B cell (primary cell): ENCODE results near the gene ATP11A. TPM values are rescaled to one million over a fixed set of nuclear protein-coding genes. Genes with fewer than 3 reads are reported as not detected.

Source experiments
- ATAC-seq: fragments of 200-7000 bp; cut with Tn5 transposase; one replicate; pipeline ENCODE4 v1.10.0; 2021; ENCODE audit warnings: low read depth, mild to moderate bottlenecking, moderate number of reproducible peaks, moderate library complexity
- CTCF ChIA-PET: fragments of 350-600 bp; sonication (Branson Sonifier 250); formaldehyde crosslinking; loops from one replicate; lab custom pipeline; 2021; ENCODE audit warnings: antibody characterized with exemption, inconsistent platforms; lab: Charles Lee
- POLR2A ChIA-PET: fragments of 350-600 bp; sonication (Branson Sonifier 250); formaldehyde crosslinking; loops from one replicate; lab custom pipeline; 2021; ENCODE audit warnings: antibody characterized with exemption; lab: Charles Lee
- DNase-seq: peaks from one replicate; pipeline ENCODE4 v3.0.0; 2013
- H2AFZ ChIP-seq: 2 replicates; pipeline ENCODE4 v1.6.1; 2012; ENCODE audit warnings: mild to moderate bottlenecking, low read depth, low read length; ENCODE audit not compliant: insufficient read depth, poor library complexity, severe bottlenecking
- H3K27ac ChIP-seq, 2 donors: 1 replicate in 1 of 2; 2 replicates in 1 of 2; pipeline ENCODE4 v1.5.1; 2012 to 2013; ENCODE audit warnings: low read length in 2 of 2, mild to moderate bottlenecking in 2 of 2, moderate library complexity in 1 of 2
- H3K27me3 ChIP-seq, 4 experiments: fragments of 200-600 bp in 1 of 4; sonication (generic) in 1 of 4; replicated peaks in 1 of 4; 1 replicate in 2 of 4; 2 replicates in 2 of 4; pipeline versions ENCODE4 v1.6.1 to v1.7.0; 2013 to 2016; ENCODE audit warnings: low read length in 3 of 4, mild to moderate bottlenecking in 2 of 4, mixed read lengths in 1 of 4, moderate library complexity in 1 of 4; ENCODE audit not compliant: insufficient read depth in 4 of 4, control insufficient read depth in 3 of 4; ENCODE audit errors: control extremely low read depth in 1 of 4
- H3K36me3 ChIP-seq, 2 experiments: replicated peaks in 1 of 2; 1 replicate in 1 of 2; 2 replicates in 1 of 2; pipeline versions ENCODE4 v1.6.1 to v1.7.1; 2013; ENCODE audit warnings: low read length in 1 of 2; ENCODE audit not compliant: insufficient read depth in 2 of 2, control insufficient read depth in 1 of 2; ENCODE audit errors: control extremely low read depth in 1 of 2, extremely low read depth in 1 of 2
- H3K4me1 ChIP-seq, 2 donors: fragments of 200-600 bp in 1 of 2; sonication (generic) in 1 of 2; 1 replicate in 1 of 2; 2 replicates in 1 of 2; pipeline versions ENCODE4 v1.5.1 to v1.6.1; 2013 to 2017; ENCODE audit warnings: low read length in 2 of 2; ENCODE audit not compliant: control insufficient read depth in 2 of 2, insufficient read depth in 2 of 2
- H3K4me2 ChIP-seq: replicated peaks from 2 replicates; pipeline ENCODE3; 2012; ENCODE audit warnings: mild to moderate bottlenecking, low read depth, low read length; ENCODE audit not compliant: poor library complexity, severe bottlenecking
- H3K4me3 ChIP-seq, 5 experiments: fragments of 200-600 bp in 1 of 5; sonication (generic) in 1 of 5; 1 replicate in 3 of 5; 2 replicates in 2 of 5; pipeline versions ENCODE4 v1.5.1 to v1.7.0; 2011 to 2016; ENCODE audit warnings: low read length in 4 of 5, mild to moderate bottlenecking in 4 of 5, low read depth in 2 of 5, control low read depth in 1 of 5, moderate library complexity in 1 of 5; ENCODE audit not compliant: insufficient read depth in 1 of 5; ENCODE audit errors: control extremely low read depth in 1 of 5, extremely low read depth in 1 of 5
- H3K79me2 ChIP-seq: fragments of 200-600 bp; sonication (generic); one replicate; pipeline ENCODE4 v1.6.0; 2016; ENCODE audit warnings: low read length; ENCODE audit not compliant: control insufficient read depth, insufficient read depth
- H3K9ac ChIP-seq: fragments of 200-600 bp; sonication (generic); 2 replicates; pipeline ENCODE4 v1.6.1; 2017; ENCODE audit warnings: mild to moderate bottlenecking, low read length, moderate library complexity
- H3K9me3 ChIP-seq, 3 donors: one replicate each; pipeline versions ENCODE4 v1.6.1 to v1.7.1; 2013; ENCODE audit warnings: low read length in 2 of 3; ENCODE audit not compliant: control insufficient read depth in 2 of 3, insufficient read depth in 1 of 3; ENCODE audit errors: control extremely low read depth in 1 of 3
- H4K20me1 ChIP-seq: 2 replicates; pipeline ENCODE4 v1.6.0; 2012; ENCODE audit warnings: mild to moderate bottlenecking, low read length; ENCODE audit not compliant: insufficient read depth, control insufficient read depth, poor library complexity, severe bottlenecking
- H3K27ac Mint-ChIP-seq: one replicate; pipeline ENCODE4 v1.8.0; 2021; ENCODE audit warnings: mixed read lengths
- H3K27me3 Mint-ChIP-seq: one replicate; pipeline ENCODE4 v1.8.0; 2021; ENCODE audit warnings: mixed read lengths
- H3K4me1 Mint-ChIP-seq: one replicate; pipeline ENCODE4 v1.8.0; 2021; ENCODE audit warnings: mixed read lengths
- H3K4me3 Mint-ChIP-seq: one replicate; pipeline ENCODE4 v1.8.0; 2021; ENCODE audit warnings: mixed read lengths
- H3K9me3 Mint-ChIP-seq: one replicate; pipeline ENCODE4 v1.8.0; 2022; ENCODE audit warnings: mixed read lengths; ENCODE audit not compliant: insufficient read depth
- CTCF ChIP-seq: fragments of 200-600 bp; IDR thresholded peaks from one replicate; pipeline ENCODE4 v1.8.0; 2022; ENCODE audit warnings: antibody characterized with exemption, mild to moderate bottlenecking
- EZH2 ChIP-seq: IDR thresholded peaks from 2 replicates; pipeline ENCODE4 v1.6.1; 2012; ENCODE audit warnings: borderline replicate concordance, low read depth, mild to moderate bottlenecking, moderate library complexity, low read length; ENCODE audit not compliant: insufficient read depth, poor library complexity, severe bottlenecking
- WGBS: methylation state at CpG from one replicate; pipeline ENCODE4 v1.1.5; 2013; ENCODE audit warnings: missing lambda C conversion rate; ENCODE audit not compliant: insufficient coverage; 5-methylcytosine and 5-hydroxymethylcytosine counted together
- intact Hi-C: fragments of 100-400 bp; cut with micrococcal nuclease; formaldehyde crosslinking; loops from one replicate; pipeline ENCODE4 v1.10.0; 2022
- polyA plus RNA-seq: library from polyadenylated mRNA; depleted of rRNA; stranded (reverse); fragments of >200 nt; gene quantifications from 2 replicates; pipeline ENCODE4 v1.2.3, GENCODE V29; 2012
- total RNA-seq, 2 donors: library from RNA; stranded (reverse); fragments of 120-200 nt in 1 of 2; gene quantifications; 1 replicate in 1 of 2; 2 replicates in 1 of 2; pipeline versions ENCODE4 v1.2.3 to v1.2.4, GENCODE V29; 2013 to 2022

ATP11A gene
- total and polyA plus RNA-seq, 2 donors (not counting 1 experiment from before 2014, with no cell fraction given), result 36.9 to 60.3 TPM

DNA sequence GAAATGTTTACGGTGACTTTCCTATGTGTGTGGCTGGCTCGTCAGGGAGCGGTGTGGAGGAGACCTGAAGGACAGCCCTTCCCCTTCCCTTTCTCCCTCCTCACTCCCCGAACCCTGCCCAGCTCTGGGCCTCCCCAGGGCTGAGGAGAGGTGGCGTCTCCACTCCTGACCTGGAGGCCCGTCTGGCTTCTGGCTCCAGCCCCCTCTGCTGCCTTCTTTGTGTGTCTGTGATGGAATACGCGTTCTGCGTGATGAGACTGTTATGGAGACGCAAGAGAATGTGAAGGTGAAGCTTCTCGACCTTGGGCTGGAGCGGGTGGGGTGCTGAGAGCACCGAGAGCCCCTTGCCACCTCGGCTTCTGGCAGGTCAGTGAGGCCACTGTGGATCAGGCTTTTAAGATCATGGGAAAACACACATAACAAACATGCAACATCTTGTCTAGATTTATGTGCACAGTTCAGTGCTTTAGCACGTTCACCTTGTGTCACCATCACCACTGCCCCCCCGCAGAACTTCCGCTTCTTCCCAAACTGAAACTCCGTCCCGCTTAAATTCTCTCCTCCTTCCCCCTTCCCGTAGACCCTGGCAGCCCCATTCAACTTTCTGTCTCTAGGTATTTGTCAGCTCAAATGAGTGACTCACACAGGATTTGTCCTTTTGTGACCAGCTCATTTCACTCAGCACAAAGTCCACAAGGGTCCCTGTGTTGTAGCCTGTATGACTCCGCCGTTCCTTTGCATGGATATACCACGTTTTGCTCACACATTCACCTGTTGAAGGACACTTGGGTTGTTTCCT, 24.7 kb downstream of the ATP11A start:
- intact Hi-C loops, result no loop called here

More for the DNA sequence above, 24.7 kb downstream of the ATP11A start:
- Histone ChIP-seq H3K9ac (no peak overlapping the region), H3K4me1 (peaks cover 5 to 11% of the 10 kb centered on the region in 2 donors), H3K4me2 (no peak overlapping the region), H3K27me3 (no peaks in the 10 kb centered on the region), H4K20me1 (peaks cover 9% of the 10 kb centered on the region), H2AFZ (no peak overlapping the region), H3K27ac (no peak overlapping the region), H3K4me3 (no peak overlapping the region), H3K9me3 (peaks cover 0 to 5% (median 0%) of the 10 kb centered on the region in 3 donors), H3K36me3 (no peaks in the 10 kb centered on the region), H3K79me2 (no peaks in the 10 kb centered on the region)
- CTCF ChIA-PET, result interaction anchor here (0.5 kb wide), 1 partner anchor 70 kb away, joined by 3 read pairs; no protein-coding TSS in a partner anchor
- Mint-ChIP-seq H3K27ac (no peak overlapping the region), H3K4me3 (no peak overlapping the region), H3K4me1 (peaks cover 9% of the 10 kb centered on the region), H3K27me3 (no peaks in the 10 kb centered on the region), H3K9me3 (no peaks in the 10 kb centered on the region)
- ATAC-seq (no peak), DNase-seq (no peak)
- POLR2A ChIA-PET, result no interaction called here
- 91% methylated on average over 22 of the region's 23 CpGs for WGBS
- no peak for TF ChIP-seq EZH2
- no peak for TF ChIP-seq CTCF
